T-helper 9 cell (primary cell): ENCODE data around the gene WDR73.
A peak's percentile ranks its signal among the peaks of the same experiment; 100 is the strongest.

Experiments used
- DNase-seq: peaks from one replicate; pipeline ENCODE4 v3.0.0-alpha.2; 2020

Gene WDR73

GRCh38 chr15:84609818-84610525 is 44.1 kb downstream of the WDR73 start:
- no peak for DNase-seq

- no peak for DNase-seq
Observed at GRCh38 chr15:84608707-84609284, 45.3 kb downstream of the WDR73 start.

DNA sequence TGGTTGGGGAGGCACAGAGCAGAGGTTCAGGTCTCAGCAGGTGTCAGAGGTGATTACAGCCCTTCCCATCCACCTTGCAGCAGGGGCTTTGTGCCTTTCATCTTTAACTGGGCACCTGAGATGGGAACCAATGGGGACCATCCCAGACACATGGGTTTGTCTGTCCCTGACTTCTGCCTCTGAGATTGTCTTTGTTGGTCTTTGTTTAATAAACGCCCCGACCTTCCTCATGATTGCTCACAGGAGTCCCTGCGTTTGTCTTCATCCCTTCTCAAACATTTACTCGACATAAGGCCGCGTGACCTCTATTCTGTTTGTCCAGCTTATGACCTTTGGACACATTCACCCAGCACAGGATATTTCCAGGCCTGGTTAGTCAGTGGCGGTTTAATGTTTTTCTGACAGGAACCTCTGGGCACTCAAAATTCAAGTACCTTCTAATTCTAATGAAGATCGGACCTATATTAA is 47.4 kb downstream of the WDR73 start:
- no peak for DNase-seq

DNA sequence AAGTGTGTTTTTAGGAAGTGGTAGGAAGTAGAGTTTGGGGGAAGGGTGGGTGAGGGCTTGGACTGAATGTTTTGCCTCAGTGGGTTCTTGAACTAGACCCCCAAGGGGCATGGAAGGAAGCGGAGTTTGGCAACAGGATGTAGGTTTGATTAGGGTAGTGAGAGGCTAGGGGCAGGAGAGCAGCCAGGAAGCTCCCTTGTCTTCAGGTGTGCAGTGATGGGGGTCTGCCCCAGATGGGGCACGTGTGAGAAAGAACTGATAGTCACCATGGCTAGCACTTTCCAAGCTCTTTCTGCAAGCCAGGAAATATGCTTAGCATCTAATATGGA is 48.6 kb downstream of the WDR73 start:
- no peak for DNase-seq

DNA sequence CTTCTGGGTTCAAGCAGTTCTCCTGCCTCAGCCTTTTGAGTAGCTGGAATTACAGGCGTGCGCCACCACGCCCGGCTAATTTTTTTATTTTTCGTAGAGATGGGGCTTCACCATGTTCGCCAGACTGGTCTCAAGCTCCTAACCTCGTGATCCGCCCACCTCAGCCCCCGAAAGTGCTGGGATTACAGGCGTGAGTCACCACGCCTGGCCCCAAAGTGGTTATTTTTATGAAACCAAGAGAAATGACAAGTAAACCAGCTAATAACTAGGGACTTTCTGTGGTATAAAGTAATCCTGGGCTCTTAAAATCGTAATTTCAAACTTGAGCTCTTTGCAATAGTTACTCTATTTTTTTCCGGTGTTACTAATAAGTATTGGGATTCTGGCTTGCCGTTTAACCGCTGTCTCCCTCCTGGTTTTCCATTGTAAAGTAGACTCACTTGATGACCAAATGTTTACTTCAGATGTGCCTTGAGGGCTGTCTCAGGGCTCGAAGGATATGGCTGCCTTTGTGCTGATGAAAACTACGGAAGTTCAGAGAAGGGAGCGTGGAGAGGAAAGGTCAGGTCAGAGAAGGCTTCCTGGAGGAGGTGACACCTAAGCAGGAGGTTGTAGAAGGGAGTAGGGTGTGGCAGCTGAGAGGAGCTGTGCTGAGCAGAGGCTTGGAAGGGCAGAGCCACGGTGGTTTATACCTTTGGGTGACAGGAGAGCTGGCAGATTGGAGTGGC is 49.1 kb downstream of the WDR73 start:
- no peak for DNase-seq

- DNase-seq: no peak
Observed at GRCh38 chr15:84603630-84604379, 50.3 kb downstream of the WDR73 start.

- DNase-seq: no peak
Observed at GRCh38 chr15:84601555-84601838, 52.6 kb downstream of the WDR73 start.

GRCh38 chr15:84600687-84601554 is 53.2 kb downstream of the WDR73 start, which contains the start of gene ZSCAN2:
TSS of gene ZSCAN2 (plus strand) at chr15:84601009. CDS start at chr15:84603928, 2,919 bp downstream.
- DNase-seq: peak; percentile 90

GRCh38 chr15:84600331-84600686 is 53.8 kb downstream of the WDR73 start:
- peak; percentile 36 for DNase-seq

DNA sequence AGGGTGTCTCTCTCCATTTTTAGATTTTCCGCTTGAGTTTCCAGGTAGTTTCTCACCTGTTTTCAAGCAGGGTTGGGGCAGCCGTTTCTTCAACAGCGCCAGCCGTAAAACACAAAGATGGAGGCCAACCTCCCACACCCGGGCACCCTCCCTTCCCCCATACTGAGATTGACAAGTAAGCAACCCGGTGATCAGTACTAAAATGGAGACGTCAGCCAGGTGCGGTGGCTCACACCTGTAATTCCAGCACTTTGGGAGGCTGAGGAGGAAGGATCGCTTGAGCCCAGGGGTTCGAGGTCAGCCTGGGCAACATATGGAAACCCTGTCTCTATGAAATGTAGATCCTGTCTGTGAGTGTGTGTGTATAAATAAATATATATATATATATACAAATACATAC is 54.2 kb downstream of the WDR73 start:
- DNase-seq: no peak

- no peak for DNase-seq
Observed at GRCh38 chr15:84598993-84599392, 55.1 kb downstream of the WDR73 start.

GRCh38 chr15:84598250-84598649 is 55.8 kb downstream of the WDR73 start:
- no peak for DNase-seq

- no peak for DNase-seq
Observed at GRCh38 chr15:84597296-84597695, 56.8 kb downstream of the WDR73 start.

DNA sequence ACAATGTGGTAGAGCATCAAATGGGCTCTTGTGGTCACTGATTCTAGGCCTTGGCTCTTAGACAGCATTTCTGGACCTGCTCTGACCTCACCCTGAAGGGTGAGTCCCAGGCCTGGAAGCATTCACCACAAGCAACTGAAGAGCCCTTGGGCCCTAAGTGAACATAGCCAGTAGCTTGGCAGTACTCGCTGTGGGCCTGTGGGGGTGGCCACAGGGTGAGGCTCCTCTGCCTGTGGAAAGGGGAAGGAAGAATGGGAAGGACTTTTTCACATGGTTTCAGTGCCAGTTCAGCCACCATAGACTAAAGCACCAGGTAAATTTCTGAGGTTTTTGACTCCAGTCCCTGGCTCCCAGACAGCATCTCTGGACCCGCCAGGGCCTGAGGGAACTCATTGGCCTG is 58.4 kb downstream of the WDR73 start:
- no peak for DNase-seq

- no peak for DNase-seq
Observed at GRCh38 chr15:84594617-84595290, 59.3 kb downstream of the WDR73 start.

GRCh38 chr15:84591815-84592214 is 62.3 kb downstream of the WDR73 start:
- no peak for DNase-seq

DNA sequence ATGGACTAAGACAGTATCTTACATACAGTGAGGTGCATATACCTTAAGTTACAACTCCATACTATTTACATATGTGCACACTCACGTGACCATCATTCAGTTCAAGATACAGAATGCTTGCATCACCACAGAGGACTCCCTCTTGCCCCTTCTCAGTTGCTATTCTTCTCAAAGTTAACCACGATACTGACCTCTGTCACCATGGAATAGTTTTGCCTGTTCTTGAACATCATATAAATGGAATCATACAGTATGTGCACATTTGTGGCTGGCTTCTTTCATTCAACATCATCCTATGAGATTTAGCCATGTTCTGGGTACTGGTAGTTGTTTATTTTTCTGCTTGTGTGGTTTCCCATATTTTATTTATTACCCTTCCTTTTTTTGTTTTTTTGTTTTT is 63.7 kb downstream of the WDR73 start:
- no peak for DNase-seq
